Liver (tissue), 3 donors: ENCODE data around the gene SMG6.

ENCODE experiments used
- EGR1 ChIP-seq, 2 donors: IDR thresholded peaks; 2 replicates each; pipeline ENCODE4 v1.6.1; 2016 to 2018; ENCODE audit warnings: antibody characterized with exemption in 2 of 2, low read depth in 2 of 2
- FOXA1 ChIP-seq: IDR thresholded peaks from 2 replicates; pipeline ENCODE4 v1.6.1; 2016; ENCODE audit warnings: antibody characterized with exemption
- HNF4G ChIP-seq: IDR thresholded peaks from 2 replicates; pipeline ENCODE4 v1.6.1; 2016; ENCODE audit warnings: antibody characterized with exemption
- RAD21 ChIP-seq, 2 donors: IDR thresholded peaks; 2 replicates each; pipeline ENCODE4 v1.6.1; 2016; ENCODE audit warnings: antibody characterized with exemption in 2 of 2, mild to moderate bottlenecking in 2 of 2
- SP1 ChIP-seq: IDR thresholded peaks from 2 replicates; pipeline ENCODE4 v1.6.1; 2018; ENCODE audit warnings: antibody characterized with exemption, mild to moderate bottlenecking
- TF ChIP-seq, protein P1 (sequence below): fragments of 150-350 bp; IDR thresholded peaks from 2 replicates; pipeline ENCODE4 v1.5.1; 2017; ENCODE audit warnings: improper control_type of control experiment, low read depth, low read length; ENCODE audit not compliant: missing input control
- TF ChIP-seq, protein P2 (sequence below): IDR thresholded peaks from 2 replicates; pipeline ENCODE4 v1.6.1; 2016; ENCODE audit warnings: antibody characterized with exemption
- TF ChIP-seq, protein P3 (sequence below): IDR thresholded peaks from 2 replicates; pipeline ENCODE4 v1.6.1; 2016; ENCODE audit warnings: antibody characterized with exemption, mild to moderate bottlenecking
- donor health status: healthy.
- donor health status: healthy.

DNA sequence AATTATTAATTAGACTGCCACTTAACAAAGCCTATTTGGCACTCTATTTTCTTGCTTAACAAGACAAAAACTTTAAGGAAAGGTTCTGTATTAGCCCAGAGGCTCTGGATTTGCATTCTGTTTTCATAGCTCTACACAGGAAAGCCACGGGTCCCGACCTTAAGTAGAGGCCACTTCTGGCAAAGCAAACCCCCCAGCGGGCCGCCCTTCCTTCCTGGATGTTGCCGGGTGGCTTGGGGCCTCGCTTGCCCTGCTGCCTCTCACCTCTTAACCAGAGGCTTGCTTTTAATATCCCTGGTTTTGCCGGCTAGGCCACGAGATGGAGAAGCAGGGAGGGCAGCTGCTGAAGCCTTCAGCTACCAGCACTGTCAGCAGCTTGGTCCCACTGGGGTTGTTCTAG is 282.9 kb downstream of the SMG6 start:
- TF ChIP-seq, protein P1, sequence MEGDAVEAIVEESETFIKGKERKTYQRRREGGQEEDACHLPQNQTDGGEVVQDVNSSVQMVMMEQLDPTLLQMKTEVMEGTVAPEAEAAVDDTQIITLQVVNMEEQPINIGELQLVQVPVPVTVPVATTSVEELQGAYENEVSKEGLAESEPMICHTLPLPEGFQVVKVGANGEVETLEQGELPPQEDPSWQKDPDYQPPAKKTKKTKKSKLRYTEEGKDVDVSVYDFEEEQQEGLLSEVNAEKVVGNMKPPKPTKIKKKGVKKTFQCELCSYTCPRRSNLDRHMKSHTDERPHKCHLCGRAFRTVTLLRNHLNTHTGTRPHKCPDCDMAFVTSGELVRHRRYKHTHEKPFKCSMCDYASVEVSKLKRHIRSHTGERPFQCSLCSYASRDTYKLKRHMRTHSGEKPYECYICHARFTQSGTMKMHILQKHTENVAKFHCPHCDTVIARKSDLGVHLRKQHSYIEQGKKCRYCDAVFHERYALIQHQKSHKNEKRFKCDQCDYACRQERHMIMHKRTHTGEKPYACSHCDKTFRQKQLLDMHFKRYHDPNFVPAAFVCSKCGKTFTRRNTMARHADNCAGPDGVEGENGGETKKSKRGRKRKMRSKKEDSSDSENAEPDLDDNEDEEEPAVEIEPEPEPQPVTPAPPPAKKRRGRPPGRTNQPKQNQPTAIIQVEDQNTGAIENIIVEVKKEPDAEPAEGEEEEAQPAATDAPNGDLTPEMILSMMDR, result no peak
- TF ChIP-seq HNF4G (no peak), EGR1 (IDR thresholded peaks at IDR 0.05; ENCODE audit: low read depth in 2 of 2) (no peak), FOXA1 (no peak), RAD21 (IDR thresholded peaks at IDR 0.05) (no peak), SP1 (no peak)
- TF ChIP-seq, protein P2, sequence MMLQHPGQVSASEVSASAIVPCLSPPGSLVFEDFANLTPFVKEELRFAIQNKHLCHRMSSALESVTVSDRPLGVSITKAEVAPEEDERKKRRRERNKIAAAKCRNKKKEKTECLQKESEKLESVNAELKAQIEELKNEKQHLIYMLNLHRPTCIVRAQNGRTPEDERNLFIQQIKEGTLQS, result no peak
- TF ChIP-seq, protein P3, sequence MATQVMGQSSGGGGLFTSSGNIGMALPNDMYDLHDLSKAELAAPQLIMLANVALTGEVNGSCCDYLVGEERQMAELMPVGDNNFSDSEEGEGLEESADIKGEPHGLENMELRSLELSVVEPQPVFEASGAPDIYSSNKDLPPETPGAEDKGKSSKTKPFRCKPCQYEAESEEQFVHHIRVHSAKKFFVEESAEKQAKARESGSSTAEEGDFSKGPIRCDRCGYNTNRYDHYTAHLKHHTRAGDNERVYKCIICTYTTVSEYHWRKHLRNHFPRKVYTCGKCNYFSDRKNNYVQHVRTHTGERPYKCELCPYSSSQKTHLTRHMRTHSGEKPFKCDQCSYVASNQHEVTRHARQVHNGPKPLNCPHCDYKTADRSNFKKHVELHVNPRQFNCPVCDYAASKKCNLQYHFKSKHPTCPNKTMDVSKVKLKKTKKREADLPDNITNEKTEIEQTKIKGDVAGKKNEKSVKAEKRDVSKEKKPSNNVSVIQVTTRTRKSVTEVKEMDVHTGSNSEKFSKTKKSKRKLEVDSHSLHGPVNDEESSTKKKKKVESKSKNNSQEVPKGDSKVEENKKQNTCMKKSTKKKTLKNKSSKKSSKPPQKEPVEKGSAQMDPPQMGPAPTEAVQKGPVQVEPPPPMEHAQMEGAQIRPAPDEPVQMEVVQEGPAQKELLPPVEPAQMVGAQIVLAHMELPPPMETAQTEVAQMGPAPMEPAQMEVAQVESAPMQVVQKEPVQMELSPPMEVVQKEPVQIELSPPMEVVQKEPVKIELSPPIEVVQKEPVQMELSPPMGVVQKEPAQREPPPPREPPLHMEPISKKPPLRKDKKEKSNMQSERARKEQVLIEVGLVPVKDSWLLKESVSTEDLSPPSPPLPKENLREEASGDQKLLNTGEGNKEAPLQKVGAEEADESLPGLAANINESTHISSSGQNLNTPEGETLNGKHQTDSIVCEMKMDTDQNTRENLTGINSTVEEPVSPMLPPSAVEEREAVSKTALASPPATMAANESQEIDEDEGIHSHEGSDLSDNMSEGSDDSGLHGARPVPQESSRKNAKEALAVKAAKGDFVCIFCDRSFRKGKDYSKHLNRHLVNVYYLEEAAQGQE, result no peak
